HG03135 (cell line): ENCODE results near the gene PKN2.
"Not testable (repeated sequence)": the region's sequence is repeated elsewhere in the genome, so short reads cannot be mapped to it uniquely, and the experiment has no call there.

Source experiments
- ATAC-seq: cut with Tn5 transposase; IDR thresholded peaks from one replicate; pipeline ENCODE4 v1.9.1; 2021; ENCODE audit warnings: mild to moderate bottlenecking, moderate library complexity; ENCODE audit not compliant: unreplicated experiment

The PKN2 gene

GRCh38 chr1:88876573-88877365 is 192.7 kb downstream of the PKN2 start:
- ATAC-seq: no peak

GRCh38 chr1:88877382-88877825 is 193.3 kb downstream of the PKN2 start:
- no peak for ATAC-seq

GRCh38 chr1:88877911-88878310 is 193.8 kb downstream of the PKN2 start:
- no peak for ATAC-seq

GRCh38 chr1:88878731-88879130 is 194.7 kb downstream of the PKN2 start:
- no peak for ATAC-seq

- ATAC-seq: not testable (repeated sequence)
Observed at GRCh38 chr1:88880717-88881116, 196.6 kb downstream of the PKN2 start.

GRCh38 chr1:88883156-88883555 is 199.1 kb downstream of the PKN2 start:
- ATAC-seq: no peak
